Lung (tissue), 12 donors: ENCODE measurements around the gene ELOVL6. TPM values are rescaled to one million over a fixed set of nuclear protein-coding genes. Genes with fewer than 3 reads are reported as not detected.

Experiments
- ATAC-seq: fragments of 200-7000 bp; cut with Tn5 transposase; one replicate; pipeline ENCODE4 v1.9.1; 2020; ENCODE audit warnings: moderate number of reproducible peaks; ENCODE audit not compliant: insufficient read depth, low FRiP score
- DNase-seq, 3 donors: peaks; one replicate each; pipeline ENCODE4 v3.0.0-alpha.2; 2013 to 2017
- H3K27ac ChIP-seq, 2 donors: one replicate each; pipeline ENCODE4 v1.5.1; 2013; ENCODE audit warnings: mild to moderate bottlenecking in 2 of 2, moderate library complexity in 2 of 2, control low read depth in 1 of 2, inconsistent platforms in 1 of 2, low read depth in 1 of 2, low read length in 1 of 2
- H3K27me3 ChIP-seq, 3 donors: one replicate each; pipeline ENCODE4 v1.5.1; 2013; ENCODE audit warnings: low read length in 2 of 3; ENCODE audit not compliant: control insufficient read depth in 3 of 3, insufficient read depth in 3 of 3
- H3K36me3 ChIP-seq, 4 donors: one replicate each; pipeline ENCODE4 v1.5.1; 2013; ENCODE audit warnings: low read length in 4 of 4, mild to moderate bottlenecking in 1 of 4, moderate library complexity in 1 of 4; ENCODE audit not compliant: control insufficient read depth in 4 of 4, insufficient read depth in 4 of 4
- H3K4me1 ChIP-seq, 5 donors: one replicate each; pipeline ENCODE4 v1.5.1; 2013; ENCODE audit warnings: low read length in 5 of 5, mild to moderate bottlenecking in 2 of 5, moderate library complexity in 1 of 5; ENCODE audit not compliant: control insufficient read depth in 5 of 5, insufficient read depth in 5 of 5
- H3K4me3 ChIP-seq: one replicate; pipeline ENCODE4 v1.5.1; 2013; ENCODE audit warnings: mild to moderate bottlenecking, control low read depth, moderate library complexity
- H3K9ac ChIP-seq, 2 donors: one replicate each; pipeline ENCODE4 v1.5.1; 2013; ENCODE audit warnings: low read length in 2 of 2, control low read depth in 1 of 2; ENCODE audit not compliant: insufficient read depth in 1 of 2
- H3K9me3 ChIP-seq, 4 donors: one replicate each; pipeline ENCODE4 v1.5.1; 2013; ENCODE audit warnings: low read length in 3 of 4, mild to moderate bottlenecking in 1 of 4, moderate library complexity in 1 of 4; ENCODE audit not compliant: control insufficient read depth in 4 of 4, insufficient read depth in 3 of 4
- WGBS, 2 donors: extraction: QIAGEN DNeasy Blood & Tissue Kit; methylation state at CpG; one replicate each; pipeline ENCODE4 v1.1.7; 2013; 5-methylcytosine and 5-hydroxymethylcytosine counted together
- polyA plus RNA-seq, 2 donors: library from polyadenylated mRNA; stranded (reverse); fragments of 200-250 nt; gene quantifications; one replicate each; pipeline ENCODE4 v1.2.1, GENCODE V29; 2013
- total RNA-seq, 2 donors: library from RNA; depleted of rRNA in 1 of 2; stranded (reverse); fragments of >200 nt in 1 of 2; gene quantifications; one replicate each; pipeline ENCODE4 v1.2.1, GENCODE V29; 2014 to 2021
- TF ChIP-seq, protein P1 (sequence below): IDR thresholded peaks from 2 replicates; pipeline ENCODE4 v1.5.1; 2012; ENCODE audit warnings: mild to moderate bottlenecking; ENCODE audit errors: control extremely low read depth, extremely low read depth
- donor health status: control.
- donor health status: control.
- donor health status: Bipolar disorder and iron deficiency.
- donor health status: healthy.
- donor health status: DM: yes; HTN: yes; CAD: no.

ELOVL6 gene
- total and polyA plus RNA-seq, 4 donors = 5.5 to 21.1 (median 12.7) TPM

DNA sequence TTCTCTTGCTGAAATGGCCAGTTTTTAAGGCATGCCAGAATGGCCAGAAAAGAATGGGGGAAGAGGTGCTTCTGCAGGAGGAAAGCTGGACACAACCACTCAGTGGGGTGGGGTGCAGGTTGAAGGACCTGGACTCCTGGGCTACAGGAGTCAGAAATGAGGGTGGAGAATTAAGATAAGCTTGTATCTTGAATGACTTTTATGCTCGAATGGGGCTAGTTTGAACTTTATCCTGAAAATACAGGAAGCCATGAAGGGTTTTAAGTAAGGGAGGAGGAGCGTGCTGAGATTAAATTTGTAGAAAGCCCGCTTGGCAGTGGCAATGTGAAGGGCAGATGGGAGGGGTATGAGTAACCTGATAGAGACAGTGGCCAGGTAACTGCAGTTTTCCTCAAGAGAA lies 66.5 kb downstream of the ELOVL6 start:
- no peaks in the 10 kb centered on the region for H3K9me3 ChIP-seq
- no peak overlapping the region for H3K27ac ChIP-seq
- no peaks in the 10 kb centered on the region for H3K27me3 ChIP-seq
- DNase-seq (no peak), ATAC-seq (no peak)
- H3K4me3 ChIP-seq = no peak overlapping the region
- TF ChIP-seq, protein P1, sequence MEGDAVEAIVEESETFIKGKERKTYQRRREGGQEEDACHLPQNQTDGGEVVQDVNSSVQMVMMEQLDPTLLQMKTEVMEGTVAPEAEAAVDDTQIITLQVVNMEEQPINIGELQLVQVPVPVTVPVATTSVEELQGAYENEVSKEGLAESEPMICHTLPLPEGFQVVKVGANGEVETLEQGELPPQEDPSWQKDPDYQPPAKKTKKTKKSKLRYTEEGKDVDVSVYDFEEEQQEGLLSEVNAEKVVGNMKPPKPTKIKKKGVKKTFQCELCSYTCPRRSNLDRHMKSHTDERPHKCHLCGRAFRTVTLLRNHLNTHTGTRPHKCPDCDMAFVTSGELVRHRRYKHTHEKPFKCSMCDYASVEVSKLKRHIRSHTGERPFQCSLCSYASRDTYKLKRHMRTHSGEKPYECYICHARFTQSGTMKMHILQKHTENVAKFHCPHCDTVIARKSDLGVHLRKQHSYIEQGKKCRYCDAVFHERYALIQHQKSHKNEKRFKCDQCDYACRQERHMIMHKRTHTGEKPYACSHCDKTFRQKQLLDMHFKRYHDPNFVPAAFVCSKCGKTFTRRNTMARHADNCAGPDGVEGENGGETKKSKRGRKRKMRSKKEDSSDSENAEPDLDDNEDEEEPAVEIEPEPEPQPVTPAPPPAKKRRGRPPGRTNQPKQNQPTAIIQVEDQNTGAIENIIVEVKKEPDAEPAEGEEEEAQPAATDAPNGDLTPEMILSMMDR = no peak
- 82 to 89% methylated on average over 3 of the region's 3 CpGs for WGBS, 2 donors
- peaks cover 0 to 2% (median 0%) of the 10 kb centered on the region in 5 donors for H3K4me1 ChIP-seq
- peaks cover 0 to 3% (median 0%) of the 10 kb centered on the region in 4 donors for H3K36me3 ChIP-seq
- no peak overlapping the region for H3K9ac ChIP-seq

DNA sequence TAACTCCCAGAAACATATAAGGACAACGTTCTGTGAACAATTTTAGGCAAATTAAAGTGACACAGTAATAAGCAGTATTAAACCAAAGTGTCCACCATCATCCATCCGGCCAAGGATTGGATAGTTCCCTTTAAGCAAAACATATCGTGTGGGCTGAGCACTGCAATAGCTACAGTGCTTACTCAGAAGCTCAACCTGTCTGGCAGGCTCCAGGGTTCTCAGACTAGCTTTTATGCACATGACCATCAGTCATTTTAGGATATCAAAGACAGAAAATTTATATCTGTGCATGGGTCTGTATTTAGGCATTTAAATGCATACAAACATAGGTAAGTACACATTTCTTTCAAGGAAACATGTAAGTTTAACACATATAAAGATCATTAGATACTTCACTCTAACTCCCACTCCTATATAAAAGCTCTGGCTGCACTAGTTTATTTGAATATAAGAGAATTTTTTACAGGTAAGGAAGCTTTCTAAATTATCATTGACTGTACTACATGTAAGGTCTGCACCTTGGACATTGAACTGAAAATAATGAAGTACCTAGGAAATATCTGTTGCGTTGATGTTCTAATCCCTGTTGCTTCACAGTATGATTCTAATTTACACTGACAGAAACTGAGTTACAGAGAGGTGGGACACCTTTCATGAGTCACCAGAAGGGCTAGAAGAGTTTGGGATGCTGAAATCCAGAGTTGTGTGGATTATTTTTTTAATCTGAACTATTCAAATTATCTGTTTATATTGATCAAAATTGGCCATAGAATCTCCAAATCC lies 67.6 kb downstream of the ELOVL6 start:
- Histone ChIP-seq H3K9ac (no peak overlapping the region), H3K27me3 (no peaks in the 10 kb centered on the region), H3K27ac (no peak overlapping the region), H3K4me1 (peaks cover 0 to 2% (median 0%) of the 10 kb centered on the region in 5 donors), H3K9me3 (no peaks in the 10 kb centered on the region), H3K4me3 (no peak overlapping the region), H3K36me3 (peaks cover 0 to 3% (median 0%) of the 10 kb centered on the region in 4 donors)
- TF ChIP-seq, protein P1 = no peak
- DNase-seq = no peak
- no peak for ATAC-seq
- 91 to 93% methylated on average over 4 of the region's 4 CpGs for WGBS, 2 donors

DNA sequence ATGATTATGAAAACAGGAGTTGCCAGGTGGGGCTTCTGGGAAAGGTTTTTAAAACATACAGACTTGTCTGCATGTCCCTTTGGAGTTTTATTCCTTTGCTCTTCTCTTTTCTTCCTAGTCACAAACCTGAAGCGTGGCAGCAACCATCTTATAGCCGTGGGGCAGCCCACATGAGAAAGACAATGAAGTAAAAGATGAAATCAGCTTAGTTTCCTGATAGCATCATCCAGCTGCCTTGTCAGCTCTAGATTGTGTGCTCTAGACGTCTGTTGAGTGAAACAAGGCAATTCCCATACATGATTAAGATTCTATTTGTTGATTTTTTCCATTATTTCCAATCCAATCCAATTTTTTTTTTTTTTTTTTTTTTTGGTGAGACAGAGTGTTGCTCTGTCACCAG lies 68.9 kb downstream of the ELOVL6 start:
- DNase-seq (no peak), ATAC-seq (no peak)
- Histone ChIP-seq H3K27me3 (no peaks in the 10 kb centered on the region), H3K9ac (no peak overlapping the region), H3K4me1 (peaks cover 0 to 2% (median 0%) of the 10 kb centered on the region in 5 donors), H3K36me3 (peaks cover 0 to 3% (median 0%) of the 10 kb centered on the region in 4 donors), H3K9me3 (no peaks in the 10 kb centered on the region), H3K4me3 (no peak overlapping the region), H3K27ac (no peak overlapping the region)
- TF ChIP-seq, protein P1 = no peak
- 85 to 89% methylated on average over 3 of the region's 3 CpGs for WGBS, 2 donors
